GM19035 (cell line): ENCODE measurements around the gene TRIM29.

Source experiments
- ATAC-seq: cut with Tn5 transposase; IDR thresholded peaks from one replicate; pipeline ENCODE4 v1.9.1; 2021; ENCODE audit not compliant: unreplicated experiment

TRIM29 gene

DNA sequence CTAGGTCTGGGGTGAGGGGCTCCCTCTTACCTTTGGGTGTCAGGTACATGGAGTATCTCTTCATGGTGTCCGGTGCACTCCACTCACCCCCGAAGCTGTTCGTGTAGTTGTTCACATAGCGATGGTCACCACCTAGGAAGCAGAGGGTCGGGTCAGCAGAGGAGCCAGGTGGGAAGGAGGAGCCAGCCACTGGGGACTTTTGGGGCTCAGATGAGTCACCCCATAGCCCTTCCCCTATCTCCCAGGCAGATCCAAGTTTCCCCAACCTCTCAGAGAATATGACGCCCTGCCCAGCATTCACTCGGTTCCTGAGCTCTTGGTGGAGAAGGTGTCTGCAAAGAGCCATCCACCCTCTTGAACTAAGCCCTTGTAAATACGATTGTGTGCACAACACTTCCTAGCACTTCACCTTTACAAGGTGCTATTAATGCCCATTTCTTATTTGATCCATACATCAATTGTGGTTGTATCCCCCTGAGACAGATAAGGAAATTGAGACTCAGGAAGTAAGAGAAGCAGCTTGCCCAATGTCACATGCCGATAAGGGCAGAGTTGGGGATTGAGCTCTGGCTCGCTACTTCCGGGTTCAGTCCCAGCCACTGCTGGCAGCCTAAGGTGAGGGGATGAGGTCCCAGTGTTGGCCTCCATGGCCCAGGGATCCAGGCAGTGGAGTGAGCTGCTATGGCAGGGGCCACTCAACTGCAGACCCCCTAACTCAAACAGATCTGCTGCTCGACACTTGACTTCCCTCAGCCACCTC is 14.8 kb downstream of the TRIM29 start:
- no peak for ATAC-seq

DNA sequence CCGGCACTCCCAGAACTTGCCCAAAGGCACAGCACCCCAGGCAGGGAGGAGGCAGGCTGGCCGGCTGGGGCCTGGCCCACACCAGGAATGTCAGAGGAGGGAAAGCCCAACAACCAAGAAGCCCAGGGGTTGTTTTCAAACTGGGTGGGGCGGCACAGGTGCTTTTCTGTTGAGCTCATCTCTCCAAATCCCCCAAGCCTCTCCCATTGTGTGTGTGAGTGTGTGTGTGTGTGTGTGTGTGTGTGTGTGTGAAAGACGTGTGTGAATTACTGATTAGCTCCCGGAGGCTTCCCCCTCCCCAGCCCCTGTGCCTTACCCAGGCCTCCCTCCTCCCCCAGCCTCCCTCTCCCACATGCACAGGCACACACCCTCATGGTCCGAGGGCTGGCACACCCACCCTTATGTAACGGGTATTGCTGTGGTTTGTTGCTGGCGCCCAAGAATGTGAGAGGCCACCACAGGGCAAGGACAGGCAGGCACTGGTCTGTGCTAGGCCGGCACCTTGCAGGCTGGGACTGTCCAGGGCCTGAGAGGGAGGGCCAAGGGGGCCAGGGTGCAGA is 15.9 kb downstream of the TRIM29 start:
- ATAC-seq, result no peak

DNA sequence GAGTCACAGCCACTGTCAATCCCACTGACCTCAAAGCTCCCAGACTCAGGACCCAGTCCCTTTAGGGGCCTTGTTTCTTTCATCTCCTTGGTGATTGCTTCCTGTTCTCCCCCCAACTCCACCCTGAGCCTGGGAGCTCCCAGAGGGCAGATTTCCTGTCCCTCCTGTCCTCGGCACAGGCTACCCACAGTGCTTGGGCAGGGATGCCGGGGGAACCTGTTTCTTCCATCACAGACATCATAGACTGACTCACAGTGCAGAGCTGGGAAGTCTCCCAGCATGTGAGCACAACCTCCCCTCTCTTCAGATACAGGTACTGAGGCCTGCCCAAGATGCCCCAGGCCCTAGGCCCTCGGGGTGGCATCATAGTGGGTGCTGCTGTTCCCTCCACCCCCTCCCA is 16.6 kb downstream of the TRIM29 start:
- no peak for ATAC-seq

DNA sequence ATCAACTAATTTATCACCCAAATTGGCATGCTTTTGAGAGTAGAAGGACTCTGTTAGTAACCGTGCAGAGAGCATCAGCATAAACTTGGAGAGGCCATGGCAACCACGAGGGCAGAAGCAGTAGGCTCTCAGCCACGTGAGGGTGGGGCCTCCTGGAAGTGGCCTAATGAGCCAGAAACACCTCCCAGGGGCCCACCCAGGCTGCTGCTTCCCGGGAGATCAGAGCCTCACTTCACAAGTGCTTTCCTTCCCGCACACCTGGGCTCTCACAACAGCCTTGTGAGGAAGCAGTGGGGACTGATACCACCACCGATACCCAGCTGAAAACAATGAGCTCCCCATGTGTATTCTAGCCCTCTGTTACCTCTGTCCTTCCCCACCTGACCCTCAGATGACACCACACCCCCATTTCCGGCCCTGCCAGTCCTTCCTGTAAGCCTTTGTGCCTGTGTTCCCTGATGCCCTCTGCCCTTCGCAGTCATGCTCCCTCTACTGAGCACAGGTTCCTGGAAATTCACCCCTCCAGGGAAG is 17.0 kb downstream of the TRIM29 start:
- ATAC-seq, result no peak

DNA sequence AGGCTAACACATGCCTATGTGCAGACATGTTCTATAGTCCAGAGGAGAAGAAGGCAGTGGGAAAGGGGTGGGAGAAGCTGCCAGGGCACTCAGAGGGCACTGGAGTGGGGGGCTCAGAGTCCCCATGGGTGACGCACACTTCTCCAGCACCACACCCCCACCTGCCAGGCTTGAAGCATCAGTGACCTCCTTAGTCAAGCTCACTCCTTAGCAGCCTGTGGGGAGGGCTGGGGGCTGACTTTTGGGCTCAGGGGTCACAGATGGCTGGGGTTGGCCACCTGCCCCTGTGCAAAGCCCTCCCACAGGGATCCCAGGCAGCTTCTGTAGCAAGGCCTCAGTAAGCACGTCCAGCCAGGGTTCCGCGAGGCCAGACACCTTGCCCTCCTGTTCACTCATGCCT is 18.8 kb downstream of the TRIM29 start:
- no peak for ATAC-seq

DNA sequence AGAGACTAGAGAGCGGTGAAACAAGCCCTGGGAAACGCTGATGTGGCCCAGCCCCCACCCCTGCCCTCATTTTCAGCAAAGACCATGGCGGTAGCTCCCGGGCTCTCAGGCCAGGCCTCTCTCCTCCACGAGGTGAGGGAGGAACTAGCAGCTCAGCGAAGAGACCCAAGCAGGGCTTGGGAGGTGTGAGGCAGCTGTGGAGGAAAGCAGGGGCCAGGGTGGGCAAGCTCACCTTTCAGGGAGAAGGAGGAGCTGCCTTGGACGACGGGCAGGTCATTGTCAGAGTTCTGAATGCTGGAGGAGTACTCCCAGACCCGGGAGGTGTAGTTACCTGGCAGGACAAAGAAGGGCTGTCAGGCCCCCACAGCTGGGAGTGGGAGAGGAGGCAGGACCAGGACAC is 19.9 kb downstream of the TRIM29 start:
- no peak for ATAC-seq

DNA sequence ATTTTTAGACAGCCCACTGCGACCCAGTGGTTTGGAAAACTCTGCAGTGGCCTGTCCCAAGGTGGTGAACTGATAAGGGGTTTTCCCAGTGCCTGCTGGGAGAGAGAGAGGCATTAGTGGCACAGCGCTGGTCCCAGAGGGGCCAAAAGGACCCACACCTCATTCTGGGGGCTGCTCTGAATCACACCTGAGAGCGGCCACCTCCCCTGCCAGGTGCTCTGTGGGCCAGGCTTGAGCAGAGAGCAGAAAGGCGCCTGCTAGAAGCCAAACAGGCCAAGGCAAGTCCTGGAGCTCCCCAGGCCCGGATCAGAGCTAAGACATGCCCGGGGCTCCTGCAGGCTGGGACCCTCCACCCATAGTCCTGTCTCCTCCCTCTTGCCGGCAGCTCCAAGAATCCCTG is 20.9 kb downstream of the TRIM29 start:
- no peak for ATAC-seq

DNA sequence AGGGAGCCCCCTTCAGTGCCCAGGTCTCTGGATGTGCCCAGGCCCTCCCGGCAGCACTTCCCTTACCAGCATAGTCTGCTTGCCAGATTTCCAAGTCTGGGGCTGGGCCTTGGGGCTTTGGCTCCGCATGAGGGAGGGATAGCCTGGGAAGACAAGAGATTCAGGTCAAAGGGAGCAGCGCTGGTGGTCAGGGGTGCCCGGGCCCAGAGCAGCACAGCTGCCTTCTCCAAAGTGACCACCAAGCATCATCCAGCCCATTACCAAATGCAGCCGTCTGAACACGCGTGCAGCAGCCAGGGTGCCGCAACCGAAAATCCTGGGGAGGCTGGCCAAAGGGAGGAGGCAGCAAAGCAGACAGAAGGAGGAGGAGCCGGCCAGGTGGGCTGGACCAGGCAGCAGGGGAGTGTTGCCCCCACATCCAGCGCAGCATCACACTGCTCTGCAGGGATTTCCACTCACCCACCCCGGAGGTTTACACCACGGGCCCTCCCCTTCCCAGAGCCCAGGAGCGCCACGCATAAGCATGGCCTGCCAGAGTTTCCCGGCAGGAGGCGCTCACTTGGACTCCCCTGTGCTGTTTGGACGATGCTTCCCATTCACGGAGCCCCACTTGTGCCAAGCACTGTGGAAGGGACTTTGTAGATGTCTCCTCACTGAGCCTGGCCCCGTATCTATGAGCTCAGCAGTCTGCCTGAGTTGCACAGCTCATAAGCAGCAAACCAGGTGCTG is 22.5 kb downstream of the TRIM29 start:
- ATAC-seq, result no peak

DNA sequence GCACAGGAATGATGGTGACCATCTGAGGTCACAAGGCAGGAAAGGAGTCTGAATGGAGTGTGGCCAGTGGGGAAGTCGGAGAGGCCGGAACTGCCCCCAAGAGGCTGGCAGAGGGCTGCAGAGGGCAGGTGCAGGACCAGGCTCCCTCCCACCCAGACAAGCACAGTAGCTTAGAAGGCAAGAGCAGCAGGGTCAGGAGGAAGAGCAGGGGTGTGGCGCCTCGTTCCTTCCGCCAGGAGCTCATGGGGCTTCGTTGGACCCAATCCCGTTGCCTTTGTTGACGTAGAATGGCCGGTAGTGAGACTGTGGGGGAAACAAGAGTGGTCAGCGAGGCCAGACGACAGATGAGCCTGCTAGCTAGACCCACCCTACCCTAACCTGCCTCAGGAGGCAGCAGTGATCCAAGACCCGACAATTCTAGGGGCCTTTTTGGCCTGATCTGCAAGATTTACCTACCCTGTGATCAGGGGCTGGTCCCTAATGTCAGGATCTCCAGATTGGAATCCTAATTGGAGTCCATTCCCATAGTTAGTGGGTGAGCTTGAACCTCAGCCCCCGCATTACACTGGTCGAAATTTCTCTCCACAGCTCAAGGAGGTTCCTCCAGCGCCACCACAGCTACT is 25.6 kb downstream of the TRIM29 start:
- ATAC-seq, result no peak

DNA sequence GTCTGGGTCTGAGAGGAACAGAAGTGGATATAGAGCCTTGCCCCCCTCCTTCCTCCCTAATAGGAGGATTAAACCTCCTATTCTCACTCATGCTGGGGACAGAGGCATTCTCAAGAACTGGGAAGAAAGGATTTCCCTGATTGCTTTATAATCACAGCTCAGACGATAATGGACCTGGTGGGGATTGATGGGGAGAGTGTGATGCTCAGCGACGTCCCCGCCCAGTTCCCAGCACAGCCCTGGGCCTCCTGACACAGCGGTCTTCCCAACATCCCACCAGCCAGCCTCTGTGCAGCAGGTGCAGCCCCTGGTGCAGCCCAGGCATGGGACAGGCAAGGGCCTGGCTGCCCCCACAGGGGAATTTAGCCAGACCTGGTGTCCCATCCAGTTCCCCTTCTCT is 28.4 kb downstream of the TRIM29 start:
- ATAC-seq, result no peak

DNA sequence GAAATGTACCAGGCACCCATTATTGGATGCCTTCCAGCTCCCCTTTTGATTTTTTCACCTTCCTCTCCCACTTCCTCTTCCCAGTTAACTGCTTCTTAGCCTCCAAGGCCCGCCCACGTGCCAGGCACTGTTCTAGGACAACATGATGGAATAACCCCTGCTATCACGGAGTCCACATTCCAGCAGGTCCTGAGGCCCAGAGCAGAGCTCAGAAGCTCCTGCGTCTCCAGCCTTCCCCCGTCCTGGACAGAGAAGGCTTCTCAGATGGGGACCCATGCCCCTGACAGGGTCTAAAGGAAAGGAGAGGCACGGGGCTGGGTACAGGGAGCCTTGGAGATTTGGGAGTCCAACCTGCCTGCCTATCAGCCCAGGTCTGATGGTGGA is 29.1 kb downstream of the TRIM29 start:
- ATAC-seq, result no peak

DNA sequence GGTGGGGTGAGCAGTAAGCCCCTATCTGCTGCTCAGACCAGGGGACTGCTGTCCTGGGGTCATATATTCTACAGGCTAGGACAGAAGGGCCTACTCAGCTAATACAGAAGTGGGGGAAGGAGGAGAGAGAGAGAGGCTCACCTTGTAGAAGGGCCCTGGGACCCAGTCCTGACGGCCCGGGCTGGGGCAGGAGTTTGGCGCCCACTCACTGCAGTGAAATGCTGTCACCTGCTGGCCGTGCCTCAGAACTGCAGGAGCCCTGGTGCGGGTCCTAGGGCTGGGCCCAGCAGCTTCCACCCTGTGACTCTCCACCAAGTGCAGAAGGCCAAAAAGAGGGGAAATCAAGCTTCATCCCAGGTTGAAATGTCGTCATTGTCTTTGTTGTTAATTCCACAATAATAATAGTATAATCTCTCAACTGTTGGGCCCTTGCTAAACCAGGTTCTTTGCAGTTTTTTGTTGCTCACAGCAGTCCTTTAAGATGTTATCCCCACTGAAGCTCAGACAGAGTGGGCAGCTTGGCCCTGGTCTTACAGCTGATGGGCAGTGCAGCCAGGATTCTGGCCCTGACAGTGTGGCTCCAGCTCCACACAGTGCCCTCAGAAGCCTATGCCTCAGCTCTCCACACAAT is 29.6 kb downstream of the TRIM29 start:
- no peak for ATAC-seq

DNA sequence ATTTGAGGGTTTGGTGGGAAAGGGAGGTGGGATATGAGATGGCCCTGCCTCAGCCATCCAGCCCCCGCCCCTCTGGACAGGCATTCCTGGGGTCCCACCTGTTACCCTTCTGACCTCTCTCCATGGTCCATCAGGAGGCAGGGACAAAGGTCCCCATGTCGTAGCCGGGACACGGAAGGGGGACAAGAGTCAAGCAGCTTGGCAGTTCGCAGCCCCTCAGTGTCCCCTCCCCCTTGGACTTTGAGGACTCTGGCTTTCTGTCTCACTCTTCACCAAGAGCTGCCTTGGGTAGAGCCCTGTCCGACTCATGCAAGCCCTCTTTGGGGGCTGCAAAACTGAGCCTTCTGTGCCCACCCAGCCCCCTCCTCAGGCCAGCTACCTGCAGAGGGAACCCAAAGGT is 30.2 kb downstream of the TRIM29 start:
- no peak for ATAC-seq

DNA sequence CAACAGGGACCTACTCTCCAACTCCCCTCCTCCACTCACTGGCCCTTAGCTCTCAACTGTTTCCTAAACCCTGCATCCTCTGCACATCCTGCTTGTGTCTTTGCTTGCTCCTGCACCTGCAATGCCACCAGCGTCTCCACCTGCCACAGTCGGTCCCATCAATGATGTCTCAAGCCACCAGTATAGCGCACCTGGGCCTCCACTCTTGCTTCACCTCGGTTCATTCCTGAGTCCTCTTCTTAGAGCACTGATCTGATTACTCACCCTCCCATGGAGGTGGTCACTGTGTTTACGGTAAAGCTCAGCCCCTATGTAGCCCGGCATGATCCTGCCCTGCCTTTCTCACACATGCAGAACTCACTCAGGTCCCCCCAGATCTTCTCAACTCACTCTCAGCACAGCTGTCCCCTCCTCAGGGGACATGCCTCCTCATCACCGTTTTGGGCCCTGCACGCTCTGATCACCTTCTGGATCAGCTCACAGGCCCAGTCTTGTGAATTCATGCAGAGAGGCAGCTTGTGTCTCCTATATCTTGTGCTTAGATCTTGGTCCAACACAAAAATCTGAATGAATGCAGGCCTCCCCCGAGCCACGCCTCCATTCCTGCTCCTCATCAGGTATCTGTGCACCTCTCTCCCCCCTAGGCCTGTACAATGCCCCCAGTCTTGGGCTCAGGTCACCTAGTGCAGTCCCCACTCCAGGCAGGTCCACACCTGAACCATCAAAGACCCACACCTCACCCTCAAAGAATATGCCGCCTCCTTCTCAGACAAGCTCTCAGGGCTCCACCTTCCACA is 31.4 kb downstream of the TRIM29 start:
- no peak for ATAC-seq

DNA sequence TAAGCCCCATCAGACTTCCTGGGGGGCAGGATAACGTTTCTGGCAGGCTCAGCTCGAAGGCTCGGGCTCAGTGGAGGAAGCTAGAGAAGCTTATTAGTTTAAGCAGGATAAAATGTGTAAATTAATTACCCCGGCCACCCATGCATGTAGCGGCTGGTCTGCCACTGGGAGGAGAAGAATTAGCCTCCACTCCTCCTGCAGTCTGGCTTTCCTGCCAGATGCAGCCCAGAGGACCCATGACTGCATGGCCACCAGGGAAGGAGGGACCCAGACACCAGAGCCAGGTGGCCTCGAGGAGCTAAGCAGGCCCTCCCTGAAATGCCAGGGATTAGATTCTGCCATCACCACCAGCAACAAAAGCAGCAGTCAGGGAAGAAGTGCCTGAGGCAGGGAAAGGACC is 32.3 kb downstream of the TRIM29 start:
- no peak for ATAC-seq

DNA sequence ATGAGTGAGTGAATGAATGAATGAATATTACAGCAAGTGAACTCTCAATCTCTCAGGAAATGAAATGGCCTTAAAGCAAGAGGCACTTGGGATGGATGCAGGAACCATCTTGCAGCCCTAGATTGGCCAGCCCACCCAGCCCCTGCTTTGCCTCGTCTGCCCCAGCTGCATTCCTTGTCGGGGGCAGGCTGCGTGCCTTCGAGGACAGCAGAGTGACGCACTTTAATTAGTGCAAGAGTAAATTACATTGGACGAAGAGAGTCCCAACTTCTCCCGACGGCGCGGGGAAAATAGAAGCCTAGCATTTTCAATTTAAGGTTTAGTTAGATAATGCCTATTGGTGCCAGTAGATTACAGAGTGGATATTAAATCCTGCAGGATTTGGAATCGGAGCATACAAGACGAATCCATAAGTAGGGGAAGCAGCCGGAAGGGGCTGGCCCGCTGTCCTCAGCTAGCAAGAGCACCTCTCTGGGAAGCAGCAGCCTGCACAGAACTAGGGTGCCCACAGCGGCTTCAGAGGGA is 33.8 kb downstream of the TRIM29 start:
- no peak for ATAC-seq

DNA sequence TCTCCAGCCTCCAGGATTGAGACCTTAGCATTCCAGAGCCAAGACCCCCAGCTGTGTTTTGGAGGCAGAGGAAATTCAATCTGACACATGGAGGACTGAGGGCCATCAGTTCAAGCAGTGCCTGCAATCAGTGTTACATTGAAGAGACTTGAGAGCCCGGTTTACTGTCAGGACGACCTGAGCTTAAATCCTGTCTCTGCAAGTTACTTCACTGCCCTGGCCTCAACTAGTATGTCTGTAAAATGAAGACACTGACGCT is 35.1 kb downstream of the TRIM29 start:
- no peak for ATAC-seq

DNA sequence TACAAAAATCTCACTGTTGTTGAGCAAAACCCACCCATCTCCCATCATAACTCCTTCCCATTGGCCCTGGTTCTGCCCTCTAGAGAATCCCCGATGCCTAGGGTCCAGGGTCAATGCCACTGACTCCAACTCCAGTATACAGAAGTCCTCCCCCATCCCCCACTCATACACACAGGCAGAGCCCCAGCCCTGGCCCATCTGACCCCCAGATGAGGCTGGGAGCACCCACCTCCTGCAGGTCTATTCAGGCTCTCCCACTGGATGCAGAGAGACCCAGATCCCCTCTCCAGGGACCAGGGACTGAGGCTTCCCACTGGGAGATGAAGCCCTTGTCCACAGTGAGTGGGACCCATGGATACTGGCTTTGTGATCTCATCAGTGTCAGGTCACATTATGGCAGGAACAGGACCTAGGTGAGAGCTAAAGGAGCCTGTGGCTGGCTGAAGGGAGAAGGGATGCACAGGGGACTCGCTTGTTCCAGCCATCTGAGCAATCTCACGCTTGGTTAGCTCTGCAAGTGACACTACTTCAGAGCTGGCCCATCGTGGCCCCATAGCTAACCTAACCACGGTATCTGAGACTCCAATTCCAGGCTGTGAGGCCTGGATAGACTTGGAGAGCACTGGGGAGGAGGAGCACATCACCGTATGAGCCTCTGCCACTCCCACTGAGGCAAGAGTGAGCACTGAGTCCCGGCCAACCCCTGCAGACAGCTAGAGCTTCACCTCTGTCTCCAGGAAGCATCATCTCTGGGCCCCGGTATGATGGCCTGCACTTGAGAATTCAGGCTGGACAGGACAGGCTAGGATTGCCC is 35.7 kb downstream of the TRIM29 start:
- ATAC-seq, result no peak

DNA sequence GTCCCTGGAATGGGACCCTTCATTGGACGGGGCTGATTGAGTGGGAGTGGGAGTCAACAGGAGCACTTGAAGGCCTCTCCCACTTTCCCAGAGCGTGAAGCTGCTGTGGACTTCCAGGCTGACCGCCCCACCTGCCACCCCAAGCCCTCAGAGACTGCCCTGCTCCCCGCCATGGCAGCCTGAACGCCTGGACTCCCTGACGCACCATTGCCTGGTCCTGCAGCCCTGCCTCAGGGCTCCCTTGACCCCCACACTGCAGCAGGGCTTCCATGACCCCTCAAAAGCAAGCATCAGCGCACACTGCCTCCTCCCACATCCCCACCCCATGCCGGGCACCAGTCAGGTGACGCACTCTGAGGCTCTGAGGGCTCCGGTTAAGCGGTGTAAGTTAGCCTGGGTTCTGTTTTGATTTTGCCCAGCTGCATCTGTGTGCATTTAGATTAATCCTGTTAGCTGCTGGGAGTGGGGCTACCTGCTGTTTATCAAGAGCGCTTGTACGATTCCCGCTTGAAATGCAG is 39.4 kb downstream of the TRIM29 start:
- ATAC-seq, result no peak
